GM06990 (cell line): ENCODE measurements around the gene TUBB8.
"Not testable (repeated sequence)": the region's sequence is repeated elsewhere in the genome, so short reads cannot be mapped to it uniquely, and the experiment has no call there.

Experiments used
- DNase-seq: peaks from one replicate; pipeline ENCODE4 v3.0.0-alpha.2; 2011; ENCODE audit not compliant: insufficient read length; ENCODE audit errors: extremely low read depth
- H3K27me3 ChIP-seq: replicated peaks from 2 replicates; pipeline ENCODE4 v1.6.0; 2011; ENCODE audit warnings: low read length; ENCODE audit not compliant: control insufficient read depth, insufficient read depth
- H3K36me3 ChIP-seq: 2 replicates; pipeline ENCODE4 v1.5.1; 2011; ENCODE audit warnings: low read length; ENCODE audit not compliant: control insufficient read depth, insufficient read depth
- H3K4me3 ChIP-seq: replicated peaks from 2 replicates; pipeline ENCODE4 v1.5.1; 2011; ENCODE audit warnings: low read depth, mild to moderate bottlenecking, control low read depth, low read length

Gene TUBB8

GRCh38 chr10:10261-10971, 38.7 kb downstream of the TUBB8 start:
- H3K36me3 ChIP-seq, H3K4me3 ChIP-seq, H3K27me3 ChIP-seq, DNase-seq: not testable (repeated sequence)
